ENCODE measurements around the gene GNLY.

DNA sequence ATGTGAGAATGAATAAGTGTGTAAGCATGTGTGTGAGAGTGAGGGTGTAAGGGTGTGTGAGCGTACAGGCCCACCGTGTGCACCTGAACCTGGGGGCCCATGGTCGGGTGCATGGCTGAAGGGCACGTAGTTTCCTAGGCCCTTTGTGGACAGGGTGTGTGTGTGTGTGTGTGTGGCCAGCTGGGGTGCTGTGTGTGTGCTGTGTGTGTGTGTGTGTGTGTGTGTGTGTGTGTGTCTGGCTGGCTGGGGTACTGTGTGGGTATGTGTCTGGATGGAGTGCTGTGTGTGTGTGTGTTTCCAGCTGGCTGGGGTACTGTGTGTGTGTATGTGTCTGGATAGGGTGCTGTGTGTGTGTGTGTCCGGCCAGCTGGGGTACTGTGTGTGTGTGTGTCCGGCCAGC, 28.1 kb upstream of the GNLY start:
- TF ChIP-seq POLR2AphosphoS5 (IDR thresholded peaks at IDR 0.05; ENCODE audit: low read depth, low read length) (no peak), SIN3A (IDR thresholded peaks at IDR 0.05; ENCODE audit: borderline replicate concordance, insufficient read depth, low read length) (no peak), TAF1 (IDR thresholded peaks at IDR 0.05; ENCODE audit: borderline replicate concordance, insufficient read depth, low read length) (no peak), FOXP2 (optimal IDR thresholded peaks at IDR 0.05; ENCODE audit: borderline replicate concordance, extremely low read depth, extremely low read length, insufficient read depth) (no peak)
- TF ChIP-seq, protein P1, sequence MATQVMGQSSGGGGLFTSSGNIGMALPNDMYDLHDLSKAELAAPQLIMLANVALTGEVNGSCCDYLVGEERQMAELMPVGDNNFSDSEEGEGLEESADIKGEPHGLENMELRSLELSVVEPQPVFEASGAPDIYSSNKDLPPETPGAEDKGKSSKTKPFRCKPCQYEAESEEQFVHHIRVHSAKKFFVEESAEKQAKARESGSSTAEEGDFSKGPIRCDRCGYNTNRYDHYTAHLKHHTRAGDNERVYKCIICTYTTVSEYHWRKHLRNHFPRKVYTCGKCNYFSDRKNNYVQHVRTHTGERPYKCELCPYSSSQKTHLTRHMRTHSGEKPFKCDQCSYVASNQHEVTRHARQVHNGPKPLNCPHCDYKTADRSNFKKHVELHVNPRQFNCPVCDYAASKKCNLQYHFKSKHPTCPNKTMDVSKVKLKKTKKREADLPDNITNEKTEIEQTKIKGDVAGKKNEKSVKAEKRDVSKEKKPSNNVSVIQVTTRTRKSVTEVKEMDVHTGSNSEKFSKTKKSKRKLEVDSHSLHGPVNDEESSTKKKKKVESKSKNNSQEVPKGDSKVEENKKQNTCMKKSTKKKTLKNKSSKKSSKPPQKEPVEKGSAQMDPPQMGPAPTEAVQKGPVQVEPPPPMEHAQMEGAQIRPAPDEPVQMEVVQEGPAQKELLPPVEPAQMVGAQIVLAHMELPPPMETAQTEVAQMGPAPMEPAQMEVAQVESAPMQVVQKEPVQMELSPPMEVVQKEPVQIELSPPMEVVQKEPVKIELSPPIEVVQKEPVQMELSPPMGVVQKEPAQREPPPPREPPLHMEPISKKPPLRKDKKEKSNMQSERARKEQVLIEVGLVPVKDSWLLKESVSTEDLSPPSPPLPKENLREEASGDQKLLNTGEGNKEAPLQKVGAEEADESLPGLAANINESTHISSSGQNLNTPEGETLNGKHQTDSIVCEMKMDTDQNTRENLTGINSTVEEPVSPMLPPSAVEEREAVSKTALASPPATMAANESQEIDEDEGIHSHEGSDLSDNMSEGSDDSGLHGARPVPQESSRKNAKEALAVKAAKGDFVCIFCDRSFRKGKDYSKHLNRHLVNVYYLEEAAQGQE (IDR thresholded peaks at IDR 0.05; ENCODE audit: insufficient read depth in 1 of 2, low read depth in 2 of 2, low read length in 2 of 2) = no peak
